Neural cell (in vitro differentiated cells): Measurements from ENCODE around the gene LRCH1.

Experiments used
- CTCF ChIP-seq: fragments of 450-650 bp; IDR thresholded peaks from 2 replicates; pipeline ENCODE4 v1.5.1; 2014; ENCODE audit warnings: antibody characterized with exemption, mild to moderate bottlenecking, moderate library complexity; ENCODE audit not compliant: poor library complexity, severe bottlenecking
- EZH2 ChIP-seq: fragments of 200-600, 300-800 bp; shearing (Covaris generic), sonication (generic); IDR thresholded peaks from 2 replicates; pipeline ENCODE4 v1.6.1; 2014; ENCODE audit warnings: antibody characterized with exemption, low read length, borderline replicate concordance, mild to moderate bottlenecking; ENCODE audit not compliant: insufficient read depth, poor library complexity, severe bottlenecking
- MXI1 ChIP-seq: fragments of 450-650 bp; conservative IDR thresholded peaks from 2 replicates; pipeline ENCODE4 v1.6.1; 2014; ENCODE audit warnings: antibody characterized with exemption, mild to moderate bottlenecking; ENCODE audit not compliant: poor library complexity, severe bottlenecking
- POLR2AphosphoS5 ChIP-seq: IDR thresholded peaks from 2 replicates; pipeline ENCODE4 v1.6.1; 2012
- RAD21 ChIP-seq: fragments of 450-650 bp; conservative IDR thresholded peaks from 2 replicates; pipeline ENCODE4 v1.6.1; 2014; ENCODE audit warnings: antibody characterized with exemption, mild to moderate bottlenecking, moderate library complexity

- no peak for TF ChIP-seq CTCF
- TF ChIP-seq POLR2AphosphoS5, result no peak
- TF ChIP-seq RAD21, result no peak
- TF ChIP-seq EZH2, result no peak
- no peak for TF ChIP-seq MXI1
Measured at GRCh38 chr13:46654951-46655350, 102.0 kb downstream of the LRCH1 start.
